ENCODE data around the gene KRT12.

KRT12 gene

DNA sequence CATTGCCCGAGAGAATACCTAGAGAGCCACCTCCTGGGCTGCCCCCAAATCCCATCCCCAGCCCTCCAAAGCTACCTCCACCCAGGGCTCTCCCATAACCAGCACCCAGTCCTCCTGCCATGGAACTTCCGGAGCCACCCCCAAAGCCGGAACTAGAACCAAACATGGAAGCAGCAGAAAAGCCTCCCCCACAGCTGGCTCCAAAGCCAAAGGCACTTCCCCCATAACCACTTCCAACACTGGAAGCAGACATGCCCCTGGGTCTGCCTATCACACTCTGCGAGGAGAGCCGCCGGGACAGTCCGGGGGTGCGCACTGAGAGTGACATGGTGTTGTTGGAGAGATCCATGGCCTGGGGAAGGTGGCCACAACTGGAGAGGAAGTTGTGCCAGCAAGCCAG is at the start of gene KRT12:
TSS of gene KRT12 (minus strand) at position 386 of the 400 bp plus-strand sequence. CDS start at position 349, 37 bp downstream.
- DNase-seq, result no peak

DNA sequence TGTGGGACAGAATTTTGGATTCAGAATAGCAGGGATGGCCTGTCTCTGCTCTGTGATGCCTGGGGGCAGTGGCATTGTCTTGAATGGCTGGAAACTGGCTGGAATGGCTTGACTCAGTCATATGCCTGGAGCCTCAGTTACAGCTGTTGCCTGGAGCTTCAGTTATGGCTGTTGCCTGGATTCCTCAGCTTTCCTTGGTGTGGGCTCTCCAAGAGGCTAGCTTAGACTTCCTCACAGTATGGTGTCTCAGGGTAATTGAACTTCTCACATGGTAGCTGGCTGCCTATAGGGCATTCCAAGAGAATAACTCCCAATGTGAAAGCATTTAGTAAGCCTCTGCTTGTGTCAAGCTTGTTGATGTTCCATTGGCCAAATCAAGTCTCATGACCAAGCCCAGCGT is 49.3 kb upstream of the KRT12 start:
- no peak for DNase-seq

DNA sequence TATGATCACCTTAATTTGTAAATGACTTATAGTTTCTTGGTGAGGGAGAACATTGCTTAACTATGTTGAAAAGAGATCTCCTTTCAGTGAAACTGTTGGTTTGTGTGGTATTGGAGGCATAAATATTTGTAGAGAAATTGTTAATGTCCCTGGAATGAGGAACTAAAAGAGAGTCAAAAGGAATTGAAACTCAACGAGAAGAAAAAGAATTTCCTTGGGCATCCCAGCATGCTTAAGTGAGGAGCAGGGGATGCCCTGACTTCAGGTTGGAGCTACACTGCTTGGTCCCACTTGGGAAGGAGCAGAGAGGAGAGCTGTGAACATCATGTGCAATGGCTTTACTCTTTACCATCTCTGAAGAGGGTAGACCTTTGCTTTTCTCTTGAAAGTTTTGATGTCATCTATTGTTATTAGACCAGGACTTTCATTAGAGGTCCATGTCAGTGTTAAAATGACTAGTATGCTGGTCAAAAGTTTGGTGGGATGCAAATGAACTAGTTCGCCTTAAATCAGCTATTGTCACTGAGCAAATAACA is 48.8 kb upstream of the KRT12 start:
- no peak for DNase-seq

DNA sequence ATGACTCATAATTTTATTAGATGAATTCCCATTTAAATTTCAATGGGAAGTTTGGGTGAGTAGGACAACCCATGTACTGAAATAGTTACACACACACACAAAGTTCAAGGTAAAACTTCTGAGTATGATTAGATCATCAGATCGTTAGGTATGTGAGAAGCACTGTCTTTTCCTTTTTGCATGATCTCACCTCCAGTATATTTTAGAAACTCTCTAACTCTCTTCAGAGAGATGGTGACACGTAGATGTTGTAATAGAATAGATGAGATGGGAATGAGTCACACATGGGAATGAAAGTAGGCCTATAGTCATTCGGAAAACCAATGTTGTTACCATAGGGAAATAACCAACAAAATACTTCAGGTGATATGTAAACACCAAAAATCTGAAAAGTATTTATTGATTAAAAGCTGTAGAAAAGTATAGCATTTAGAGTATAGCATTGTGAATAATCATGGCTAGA is 48.2 kb upstream of the KRT12 start:
- no peak for DNase-seq

DNA sequence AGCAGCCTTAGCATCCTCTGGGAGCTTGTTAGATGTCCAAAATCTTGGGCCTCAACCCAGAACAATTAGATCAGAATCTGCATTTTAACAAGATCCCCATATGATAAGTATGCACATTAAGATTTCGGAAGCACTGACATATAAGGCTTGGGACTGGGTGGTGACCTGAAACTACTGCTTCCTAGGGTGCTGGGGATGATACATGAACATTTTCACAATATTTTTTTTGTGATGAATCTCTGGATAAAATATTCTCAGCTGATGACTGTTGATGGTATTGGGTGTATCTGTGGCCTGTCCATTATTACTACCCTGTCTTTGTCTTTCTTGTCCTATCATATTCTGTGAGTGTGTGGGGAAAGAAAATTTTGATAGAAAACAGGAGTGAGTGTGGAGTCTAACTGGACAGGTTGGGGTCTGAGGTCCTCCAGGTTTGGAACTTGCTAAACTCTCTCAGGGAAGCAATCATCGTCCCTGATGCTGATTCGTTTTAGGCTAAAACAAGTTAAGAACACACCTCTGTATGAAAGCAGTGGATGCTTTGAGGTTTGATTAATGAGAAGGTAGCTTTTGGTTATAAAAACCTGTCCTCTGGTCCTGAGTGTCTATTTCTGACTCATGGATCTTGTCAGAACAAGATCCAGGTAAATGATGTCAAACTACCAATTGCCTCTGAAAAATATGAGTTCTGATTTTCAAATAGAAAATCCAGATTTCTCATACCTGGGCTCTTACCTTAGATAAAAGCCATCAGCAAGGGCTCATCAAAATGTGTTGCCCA is 47.2 kb upstream of the KRT12 start:
- no peak for DNase-seq

DNA sequence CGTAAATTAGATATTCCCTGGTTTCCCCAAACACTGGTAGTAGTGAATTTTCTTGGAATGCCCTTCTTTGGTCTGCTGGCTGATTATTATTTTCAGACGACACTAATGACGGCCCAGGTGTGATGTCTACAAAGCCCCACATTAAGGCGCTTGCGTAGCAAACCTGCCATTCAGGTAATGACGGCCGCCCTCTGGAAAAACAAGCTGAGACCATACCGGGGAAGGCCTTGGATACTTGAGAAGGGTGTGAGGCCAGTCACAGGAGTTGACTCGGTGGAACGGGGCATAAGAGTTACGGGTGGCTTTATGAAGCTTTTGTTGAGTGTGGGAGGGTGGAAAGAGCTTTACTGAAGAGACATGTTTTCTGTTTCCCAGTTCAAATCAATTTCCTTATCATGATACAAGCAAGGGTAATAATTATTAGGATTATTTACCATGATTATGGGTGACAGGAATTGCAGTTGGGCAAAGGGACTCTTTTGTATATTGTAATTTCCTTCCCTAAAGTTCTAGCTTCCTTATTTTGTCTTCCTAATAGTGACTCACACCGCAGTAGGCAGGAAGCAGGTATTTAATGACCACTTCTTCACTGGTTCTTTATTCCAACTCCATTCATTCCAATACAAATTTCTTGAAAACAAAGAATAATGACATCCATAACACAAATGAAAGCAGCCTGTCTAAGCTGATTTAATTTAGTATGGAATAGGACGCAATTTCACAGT is 45.6 kb upstream of the KRT12 start:
- no peak for DNase-seq

DNA sequence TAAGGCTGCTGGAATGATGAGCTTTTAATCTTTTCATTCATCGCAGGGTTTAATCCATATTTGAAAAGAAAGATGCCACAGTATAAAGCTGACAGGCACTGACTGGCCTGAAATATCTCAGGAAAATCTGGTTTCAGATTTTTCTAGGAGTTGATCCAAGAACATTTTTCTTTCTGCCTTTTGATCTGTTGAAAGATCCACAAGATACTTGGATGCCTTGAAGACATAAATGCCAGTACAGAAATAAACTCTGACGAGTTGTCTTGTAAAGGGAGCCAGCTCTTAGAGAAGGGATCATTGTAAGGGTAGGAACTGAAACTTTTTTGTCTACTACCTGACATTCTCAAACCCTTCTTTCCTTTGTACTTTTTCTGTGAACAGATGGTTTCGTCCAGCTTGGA is 43.4 kb upstream of the KRT12 start:
- no peak for DNase-seq

DNA sequence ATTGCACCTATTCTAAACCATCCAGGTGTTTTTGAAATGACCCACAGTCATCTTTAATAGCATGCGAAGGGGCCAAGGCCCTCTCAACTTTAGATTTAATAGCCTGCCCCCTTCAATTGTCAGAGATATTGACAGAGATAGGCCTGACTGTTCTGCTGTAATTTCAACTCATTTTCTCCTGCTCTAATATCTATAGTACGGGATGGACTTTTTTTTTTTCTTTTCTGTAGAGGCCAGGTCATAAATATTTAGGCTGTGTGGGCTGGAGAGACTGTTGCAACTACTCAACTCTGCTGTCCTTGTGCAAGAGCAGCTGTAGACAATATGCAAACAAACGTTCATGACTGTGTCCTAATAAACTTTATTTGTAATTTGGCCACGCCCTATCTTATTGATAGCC is 42.7 kb upstream of the KRT12 start:
- DNase-seq, result peak; percentile 97

DNA sequence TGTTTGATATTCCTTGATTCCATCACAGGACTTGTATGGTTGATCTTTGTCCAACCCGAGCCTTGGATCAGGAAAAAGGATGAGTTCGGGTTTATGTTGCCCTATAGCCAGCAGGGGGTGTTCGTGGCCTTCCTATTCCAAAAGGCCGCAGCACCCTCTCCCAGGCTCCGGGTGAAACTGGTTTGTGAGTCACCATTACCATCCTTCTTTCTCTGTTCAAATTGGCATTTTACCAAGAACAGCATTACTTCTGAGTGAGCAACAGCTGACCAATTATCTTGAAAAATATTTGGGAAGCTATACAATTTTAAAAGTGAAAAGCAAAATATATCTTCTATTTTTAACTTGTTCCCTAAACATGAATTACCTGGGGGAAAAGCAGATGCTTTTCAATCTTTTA is 42.3 kb upstream of the KRT12 start:
- DNase-seq, result peak; percentile 97

DNA sequence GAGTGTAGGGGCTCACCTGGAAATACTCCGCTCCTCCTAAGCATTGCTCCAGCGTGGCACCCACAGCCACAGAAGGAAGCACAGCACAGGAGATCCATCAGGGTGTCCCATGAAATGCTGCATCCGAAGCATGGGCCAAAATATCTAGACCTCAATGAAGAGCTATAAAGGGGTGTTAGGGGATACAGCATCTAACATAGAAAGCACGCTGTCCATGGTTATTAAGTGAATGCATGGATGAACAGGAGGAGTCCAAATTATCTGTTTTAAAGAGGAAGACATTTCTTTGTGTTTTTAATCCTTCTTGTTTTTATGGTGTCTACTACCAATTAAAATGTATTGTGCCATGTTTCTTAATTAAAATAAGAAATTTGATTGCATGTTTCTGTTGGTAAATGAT is 39.6 kb upstream of the KRT12 start:
- no peak for DNase-seq

DNA sequence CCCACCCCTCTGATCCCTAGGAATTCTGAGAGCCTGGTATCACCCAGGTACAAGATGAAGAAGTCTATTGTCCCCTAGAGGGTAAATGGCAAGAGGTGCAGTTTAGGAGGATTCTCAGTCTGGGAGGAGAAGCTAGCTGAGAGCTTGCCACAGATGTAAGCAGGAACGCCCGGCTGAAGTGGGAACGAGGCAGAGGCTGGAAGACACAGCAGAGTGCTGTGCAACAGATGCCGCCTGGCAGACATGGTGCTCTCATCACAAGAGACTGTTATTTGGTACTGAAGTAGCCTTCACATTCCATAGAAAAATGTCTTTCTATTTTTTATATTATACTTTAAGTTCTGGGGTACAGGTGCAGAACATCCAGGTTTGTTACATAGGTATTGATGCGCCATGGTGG is 38.3 kb upstream of the KRT12 start:
- no peak for DNase-seq

DNA sequence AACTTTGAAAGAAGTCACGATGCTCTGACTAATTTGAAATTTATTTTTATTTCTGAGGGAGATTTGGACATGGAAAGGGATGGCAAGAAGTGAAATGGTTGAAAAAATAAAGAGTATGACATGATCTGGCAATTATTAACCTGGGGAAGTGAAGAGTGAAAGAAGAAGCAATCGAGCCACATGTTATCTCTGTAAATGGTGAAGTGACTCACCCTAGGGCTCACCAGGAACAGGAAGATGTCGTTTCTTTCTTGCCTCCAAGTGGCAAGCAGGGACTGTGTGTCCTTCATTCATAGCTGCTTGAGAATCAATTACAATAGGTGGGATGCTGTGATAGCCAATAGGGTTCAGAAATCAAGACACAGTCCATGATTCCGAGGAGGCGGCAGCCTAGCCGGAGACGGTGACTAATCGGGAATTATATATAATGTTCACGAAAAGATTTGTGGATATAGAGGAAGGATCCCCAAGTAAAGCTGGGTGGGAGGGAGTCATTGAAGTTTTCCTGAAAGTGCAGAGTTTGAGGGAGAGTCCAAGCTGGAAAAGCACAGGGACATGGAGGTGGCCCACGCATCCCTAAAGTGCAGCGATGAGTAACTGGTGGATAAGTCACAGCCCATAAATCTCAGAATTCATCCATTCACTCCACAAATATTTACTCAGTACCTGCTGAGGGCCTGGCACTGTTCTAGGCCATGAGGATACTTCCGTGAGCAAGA is 36.3 kb upstream of the KRT12 start:
- no peak for DNase-seq

DNA sequence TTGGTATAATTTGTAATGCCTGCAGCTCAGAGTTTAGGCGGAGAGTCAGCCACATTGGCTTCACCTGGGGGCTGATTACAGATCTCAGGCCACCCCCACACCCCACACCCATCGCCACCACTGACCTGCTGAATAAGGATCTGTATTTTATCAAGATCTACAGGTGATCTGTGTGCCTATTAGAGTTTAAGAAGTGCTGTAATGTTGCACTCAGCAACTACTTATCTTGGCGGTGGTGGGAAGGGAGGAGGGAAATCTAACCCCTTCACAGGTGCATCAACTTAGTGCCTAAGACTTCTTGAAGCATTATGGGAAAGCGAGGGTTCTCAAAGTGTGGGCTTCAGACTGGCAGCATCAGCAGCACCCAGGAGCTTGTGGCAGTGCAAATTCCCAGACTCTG is 35.5 kb upstream of the KRT12 start:
- DNase-seq, result no peak

DNA sequence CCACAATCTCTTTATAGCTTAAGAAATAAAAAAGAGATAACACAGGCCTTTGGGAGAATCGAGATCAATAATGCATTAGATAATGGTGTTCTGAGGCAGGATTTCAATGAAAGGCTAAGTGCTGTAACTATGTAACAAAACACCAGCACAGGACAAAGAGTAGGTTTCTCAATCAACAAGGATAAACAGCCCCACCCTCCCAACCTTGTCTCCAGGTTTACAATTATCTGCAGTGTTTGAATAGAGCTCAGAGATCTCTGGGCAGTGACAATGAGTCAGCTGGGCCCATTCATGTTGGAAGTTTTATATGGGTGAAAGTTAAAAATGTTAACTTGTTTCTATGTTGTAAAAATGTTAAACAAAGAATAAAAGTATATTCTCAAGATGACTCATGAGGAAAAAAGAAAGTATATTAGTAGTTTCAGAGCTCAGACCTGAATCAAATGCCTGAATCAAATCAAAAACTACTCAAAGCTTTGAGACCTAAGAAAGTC is 35.0 kb upstream of the KRT12 start:
- DNase-seq, result peak; percentile 9

DNA sequence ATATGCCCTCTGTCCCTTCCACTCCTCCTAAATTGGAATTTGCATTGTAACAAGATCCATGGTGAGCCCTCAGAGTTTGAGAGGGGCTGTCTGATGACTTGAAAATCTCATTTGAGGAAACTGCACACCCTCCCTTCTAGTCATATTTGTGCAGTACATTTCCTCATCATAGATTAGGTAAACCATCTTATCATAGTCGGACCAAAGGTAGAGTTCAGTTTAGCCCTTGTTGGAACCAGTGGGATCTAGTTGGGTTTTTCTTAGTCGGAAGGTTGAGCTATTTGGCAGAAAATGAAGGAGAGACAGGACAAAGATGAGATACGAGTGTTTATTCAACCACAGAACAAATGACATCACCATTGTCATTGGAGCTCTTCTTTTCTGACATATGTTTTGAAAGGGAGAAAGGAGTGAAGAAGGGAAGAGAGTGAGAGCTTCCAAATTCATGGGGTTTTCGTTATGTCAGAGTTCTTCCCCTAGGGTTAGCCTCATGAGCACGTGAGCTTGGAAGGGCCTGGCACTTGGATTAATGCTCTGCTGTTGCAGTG is 33.9 kb upstream of the KRT12 start:
- no peak for DNase-seq

DNA sequence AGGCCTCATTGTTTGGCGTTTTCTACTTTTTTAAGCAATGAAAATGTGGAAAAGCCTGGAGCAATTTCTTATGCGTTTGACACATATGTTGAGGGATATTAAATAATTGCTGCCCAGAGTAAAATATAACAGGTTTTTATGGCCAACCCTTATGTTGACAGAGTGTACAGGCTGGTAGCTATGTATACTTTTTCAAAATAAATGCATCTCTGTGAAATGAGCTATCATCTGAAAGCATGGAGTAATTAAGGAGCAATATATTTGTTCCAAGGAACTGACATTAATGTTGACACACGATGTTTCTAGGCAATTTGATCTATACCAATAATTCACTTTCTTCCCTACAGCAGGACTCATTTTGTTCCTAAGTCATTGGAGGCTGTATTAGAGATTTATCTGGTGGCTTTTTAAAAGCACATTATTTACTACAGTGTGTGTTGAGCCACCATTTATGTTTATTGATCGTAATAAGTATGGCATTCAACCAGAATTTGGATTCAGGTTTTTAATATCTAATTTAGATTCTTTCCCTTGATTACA is 30.0 kb upstream of the KRT12 start:
- no peak for DNase-seq

DNA sequence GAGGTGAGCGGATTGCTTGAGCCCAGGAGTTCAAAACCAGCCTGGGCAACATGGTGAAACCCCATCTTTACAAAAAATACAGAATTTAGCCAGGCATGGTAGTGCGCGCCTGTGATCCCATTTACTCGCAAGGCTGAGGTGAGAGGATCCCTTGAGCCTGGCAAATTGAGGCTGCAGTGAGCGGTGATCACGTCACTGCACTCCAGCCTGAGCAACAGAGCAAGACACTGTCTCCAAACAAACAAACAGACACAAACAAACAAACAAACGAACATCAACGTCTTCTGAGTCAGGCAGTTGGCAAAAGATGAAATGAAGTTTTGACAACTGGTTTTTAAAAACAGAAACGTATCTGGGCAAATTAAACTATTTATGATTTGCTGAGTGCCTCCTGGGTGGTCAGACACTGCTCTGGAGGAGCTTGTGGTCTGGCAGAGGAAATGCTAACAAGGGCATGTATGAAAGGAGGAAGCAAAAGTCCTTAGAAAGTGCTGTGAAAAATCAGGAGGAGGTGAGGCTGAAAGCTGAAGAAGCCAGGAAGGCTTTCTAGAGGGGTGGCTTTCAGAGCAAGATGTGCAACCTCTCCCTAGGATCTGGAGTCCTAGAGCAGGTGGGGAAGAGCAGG is 28.2 kb upstream of the KRT12 start:
- DNase-seq, result no peak

DNA sequence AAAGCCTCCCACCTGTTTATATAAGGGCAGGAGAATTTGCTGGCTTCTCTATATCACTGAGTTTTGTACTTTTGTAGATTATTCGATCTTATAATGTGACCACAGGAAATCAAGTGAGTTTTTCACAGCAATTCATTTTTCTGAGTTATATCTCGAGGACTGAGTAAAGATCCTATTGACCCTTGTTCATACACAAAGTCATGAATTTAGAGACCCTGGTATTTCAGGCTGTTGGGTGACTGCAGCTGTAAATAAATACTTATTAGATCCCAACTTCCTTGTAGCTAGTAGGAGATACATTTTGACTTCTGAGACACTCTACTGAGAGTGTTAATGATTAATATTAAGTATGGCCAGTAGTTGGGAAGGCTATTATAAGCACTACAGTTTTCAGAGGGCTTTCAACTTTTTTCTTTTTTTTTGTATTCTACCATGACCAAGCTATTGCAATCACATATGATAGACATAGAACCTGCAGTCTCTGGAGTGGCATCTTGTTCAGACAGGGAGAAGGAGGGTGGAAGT is 21.2 kb upstream of the KRT12 start:
- no peak for DNase-seq

DNA sequence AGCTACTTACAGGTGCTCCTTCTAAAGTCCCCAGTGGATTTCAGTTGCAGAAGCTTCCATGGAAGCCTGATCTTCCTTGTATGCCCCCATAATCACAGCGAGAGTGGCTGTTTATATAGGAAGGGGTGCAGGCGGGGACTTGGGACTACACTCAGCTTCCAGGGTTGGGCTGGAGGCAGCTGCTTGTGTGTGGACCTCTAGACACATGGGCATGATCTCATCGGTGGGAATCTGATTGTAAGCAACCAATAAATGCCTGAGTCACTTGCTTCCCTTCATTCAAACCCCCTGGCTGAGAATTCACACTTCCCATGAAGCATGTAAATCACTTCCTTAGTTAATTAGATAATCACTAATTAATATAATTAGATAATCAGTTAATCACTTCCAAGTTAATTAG is 19.1 kb upstream of the KRT12 start:
- no peak for DNase-seq

DNA sequence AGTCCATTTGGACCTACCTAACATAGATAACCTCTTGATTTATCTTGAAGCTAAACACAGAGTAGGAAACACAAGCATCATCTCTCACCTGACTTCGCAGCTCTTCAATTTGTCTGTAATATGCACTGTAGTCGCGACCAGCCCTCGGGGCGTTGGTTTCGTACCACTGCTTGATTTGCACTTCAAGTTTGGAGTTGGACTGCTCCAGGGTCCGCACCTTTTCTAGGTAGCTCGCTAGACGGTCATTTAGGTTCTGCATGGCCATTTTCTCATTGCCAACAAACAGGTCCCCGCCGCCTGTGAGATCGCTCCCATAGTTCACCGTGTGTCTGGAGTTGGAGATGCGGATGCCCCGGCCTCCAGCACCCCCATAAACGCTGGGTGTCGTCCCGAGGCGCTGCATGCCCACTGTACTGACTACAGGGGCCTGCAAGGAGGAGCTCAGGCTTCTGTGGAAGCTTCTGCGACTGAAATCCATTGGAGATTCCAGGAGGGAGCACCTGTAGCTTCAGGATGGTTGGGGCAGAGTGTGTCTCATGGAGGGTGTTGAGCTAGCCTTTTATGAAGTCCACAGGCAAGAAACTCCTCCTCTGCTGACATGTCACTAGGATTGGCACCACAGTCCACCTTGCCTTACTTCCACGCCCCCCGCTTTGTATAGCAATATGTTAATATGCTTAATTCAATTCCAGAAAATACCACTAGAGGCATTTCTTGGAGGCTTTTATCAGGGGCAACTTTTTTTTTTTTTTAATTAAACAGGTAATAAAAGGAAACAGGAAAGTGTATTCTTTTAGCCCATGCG is 17.9 kb upstream of the KRT12 start, which contains the start of gene KRT20:
TSS of gene KRT20 (minus strand) at position 535 of the 805 bp plus-strand sequence. CDS start at position 478, 57 bp downstream.
- DNase-seq, result no peak

All from NCI-H1105 treated with DMSO at 0.1 percent for 48 hours (cell line).